ENCODE data around the gene CABLES1.

CABLES1 gene

DNA sequence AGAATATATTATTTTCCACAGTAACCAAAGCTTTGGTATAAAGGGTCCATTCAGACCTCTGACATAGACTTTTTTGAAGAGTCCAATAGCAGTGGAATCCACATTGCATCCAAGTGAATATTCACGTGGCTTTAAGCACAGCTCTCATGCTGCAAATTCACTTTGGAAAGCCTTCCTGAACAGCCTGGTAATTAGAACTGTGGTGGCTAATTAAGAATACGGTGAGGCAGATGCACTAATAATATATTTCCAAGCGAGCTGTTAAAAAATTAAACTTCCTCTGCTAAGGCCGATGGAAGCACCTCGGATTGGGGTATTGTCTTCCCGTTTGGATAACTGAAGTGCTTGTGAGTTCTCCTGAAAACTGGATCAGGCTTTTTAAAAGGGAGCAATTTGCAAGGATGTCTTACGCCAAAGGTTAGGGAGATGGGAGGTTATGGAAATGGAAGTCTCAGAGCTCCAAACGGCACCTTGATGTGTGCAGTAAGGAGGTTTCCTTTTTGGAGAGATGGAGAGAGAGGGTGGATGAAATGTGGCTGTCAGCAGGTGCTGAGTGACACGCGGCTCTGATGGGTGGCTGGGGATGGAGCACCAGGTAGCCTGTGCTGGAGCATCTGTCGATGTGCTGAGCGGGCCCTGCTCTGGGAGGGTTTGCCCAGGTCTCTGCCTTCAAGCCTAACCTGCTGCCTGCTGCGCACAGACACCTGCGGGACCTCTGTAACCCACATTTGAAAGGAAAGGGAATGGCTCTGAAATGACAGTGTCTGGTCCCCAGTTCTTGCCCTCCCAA lies 37.5 kb downstream of the CABLES1 start:
- no peak overlapping the region for H3K27ac ChIP-seq
- CTCF ChIA-PET, result no interaction called here
- POLR2A ChIA-PET (ENCODE audit: low non-redundant PET), result no interaction called here
- TF ChIP-seq, protein P1, sequence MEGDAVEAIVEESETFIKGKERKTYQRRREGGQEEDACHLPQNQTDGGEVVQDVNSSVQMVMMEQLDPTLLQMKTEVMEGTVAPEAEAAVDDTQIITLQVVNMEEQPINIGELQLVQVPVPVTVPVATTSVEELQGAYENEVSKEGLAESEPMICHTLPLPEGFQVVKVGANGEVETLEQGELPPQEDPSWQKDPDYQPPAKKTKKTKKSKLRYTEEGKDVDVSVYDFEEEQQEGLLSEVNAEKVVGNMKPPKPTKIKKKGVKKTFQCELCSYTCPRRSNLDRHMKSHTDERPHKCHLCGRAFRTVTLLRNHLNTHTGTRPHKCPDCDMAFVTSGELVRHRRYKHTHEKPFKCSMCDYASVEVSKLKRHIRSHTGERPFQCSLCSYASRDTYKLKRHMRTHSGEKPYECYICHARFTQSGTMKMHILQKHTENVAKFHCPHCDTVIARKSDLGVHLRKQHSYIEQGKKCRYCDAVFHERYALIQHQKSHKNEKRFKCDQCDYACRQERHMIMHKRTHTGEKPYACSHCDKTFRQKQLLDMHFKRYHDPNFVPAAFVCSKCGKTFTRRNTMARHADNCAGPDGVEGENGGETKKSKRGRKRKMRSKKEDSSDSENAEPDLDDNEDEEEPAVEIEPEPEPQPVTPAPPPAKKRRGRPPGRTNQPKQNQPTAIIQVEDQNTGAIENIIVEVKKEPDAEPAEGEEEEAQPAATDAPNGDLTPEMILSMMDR (conservative IDR thresholded peaks at IDR 0.05; ENCODE audit: low read depth), result no peak
- DNase-seq (ENCODE audit: low spot score), result no peak

DNA sequence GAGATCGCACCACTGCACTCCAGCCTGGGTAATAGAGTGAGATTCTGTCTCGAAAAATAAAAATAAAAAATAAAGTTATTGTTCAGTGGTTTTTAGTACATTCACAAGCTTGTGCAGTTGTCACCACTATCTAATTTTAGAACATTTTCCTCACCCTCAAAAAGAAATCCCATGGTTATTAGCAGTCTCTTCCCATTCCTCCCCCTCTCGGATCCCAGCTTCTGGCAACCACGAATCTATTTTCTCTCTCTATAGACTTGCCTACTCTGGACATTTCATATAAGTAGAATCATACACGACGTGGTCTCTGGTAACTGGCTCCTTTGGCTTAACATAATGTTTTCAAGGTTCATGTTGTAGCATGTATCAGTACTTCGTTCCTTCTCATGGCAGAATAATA lies 38.6 kb downstream of the CABLES1 start:
- ChIA-PET POLR2A (ENCODE audit: low non-redundant PET) (no interaction called here), CTCF (no interaction called here)
- DNase-seq (ENCODE audit: low spot score), result no peak
- TF ChIP-seq, protein P1 (conservative IDR thresholded peaks at IDR 0.05; ENCODE audit: low read depth), result no peak
- H3K27ac ChIP-seq, result no peak overlapping the region

DNA sequence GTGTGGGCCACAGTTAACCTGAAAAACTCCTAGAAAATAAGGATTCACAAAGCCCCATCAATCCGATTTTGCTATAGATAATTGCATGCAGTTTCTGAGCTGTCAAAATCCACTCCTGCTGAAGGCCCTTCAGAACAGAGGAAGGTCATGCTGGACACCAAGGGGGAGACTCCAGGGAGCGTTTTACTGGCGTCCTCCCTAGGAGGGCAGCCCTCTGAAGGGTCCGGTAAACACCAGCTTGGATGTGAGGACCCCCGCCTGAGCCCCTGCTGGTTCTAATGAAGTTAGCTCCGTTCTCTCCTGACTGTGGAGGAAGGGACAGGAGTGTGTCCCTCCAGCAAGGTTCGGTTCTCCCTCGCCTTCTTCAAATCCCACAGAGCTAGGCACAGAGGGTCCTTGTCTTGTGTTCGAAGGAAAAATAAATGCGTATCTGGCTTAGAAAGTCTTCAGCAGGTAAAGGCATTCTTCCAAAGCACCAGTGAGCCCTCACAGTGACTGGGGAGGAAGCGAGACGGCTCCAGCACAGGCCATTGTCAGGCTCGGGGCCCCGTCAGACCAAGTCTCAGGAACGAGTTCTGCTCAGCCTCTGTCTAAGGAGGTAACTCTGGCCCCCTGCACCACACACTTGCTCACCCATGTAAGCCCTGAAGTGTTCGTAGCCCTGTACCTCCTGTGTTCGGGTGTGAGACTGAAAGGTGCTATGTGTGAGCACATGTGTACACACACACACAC lies 41.6 kb downstream of the CABLES1 start:
- no peak for DNase-seq (ENCODE audit: low spot score)
- CTCF ChIA-PET, result no interaction called here
- no peak overlapping the region for H3K27ac ChIP-seq
- POLR2A ChIA-PET (ENCODE audit: low non-redundant PET), result no interaction called here
- TF ChIP-seq, protein P1 (conservative IDR thresholded peaks at IDR 0.05; ENCODE audit: low read depth), result no peak

DNA sequence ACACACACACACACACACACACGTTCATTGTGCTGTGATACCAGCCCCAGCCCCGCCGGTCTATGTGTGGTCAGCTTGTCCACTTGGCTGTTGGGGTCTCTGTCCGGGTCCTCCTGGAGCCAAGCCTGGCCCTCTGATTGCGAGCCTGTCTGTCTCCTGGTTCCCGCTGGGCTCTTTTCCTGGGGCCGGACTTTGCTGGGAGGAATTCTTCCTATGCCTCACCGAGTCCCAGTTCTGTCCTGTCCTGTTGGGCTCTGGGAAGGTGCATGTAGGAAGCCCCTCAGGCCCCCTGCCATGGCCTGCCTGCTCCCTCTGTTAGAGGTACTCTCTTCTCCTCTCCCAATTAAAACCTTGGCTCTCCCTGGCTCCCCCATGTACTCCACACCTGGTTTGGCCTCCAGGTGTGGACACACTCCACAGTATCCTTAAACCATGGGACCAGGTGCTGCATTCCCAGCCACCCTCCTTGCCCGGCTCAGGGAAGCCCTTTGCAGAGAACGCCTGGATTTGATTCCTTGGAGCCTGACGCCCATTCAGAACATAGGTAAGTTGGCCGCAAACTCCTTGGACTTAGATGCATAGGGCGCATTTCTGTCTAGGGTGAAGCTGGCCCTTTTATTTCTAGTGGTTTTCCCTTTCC lies 42.3 kb downstream of the CABLES1 start:
- DNase-seq (ENCODE audit: low spot score), result no peak
- CTCF ChIA-PET, result no interaction called here

DNA sequence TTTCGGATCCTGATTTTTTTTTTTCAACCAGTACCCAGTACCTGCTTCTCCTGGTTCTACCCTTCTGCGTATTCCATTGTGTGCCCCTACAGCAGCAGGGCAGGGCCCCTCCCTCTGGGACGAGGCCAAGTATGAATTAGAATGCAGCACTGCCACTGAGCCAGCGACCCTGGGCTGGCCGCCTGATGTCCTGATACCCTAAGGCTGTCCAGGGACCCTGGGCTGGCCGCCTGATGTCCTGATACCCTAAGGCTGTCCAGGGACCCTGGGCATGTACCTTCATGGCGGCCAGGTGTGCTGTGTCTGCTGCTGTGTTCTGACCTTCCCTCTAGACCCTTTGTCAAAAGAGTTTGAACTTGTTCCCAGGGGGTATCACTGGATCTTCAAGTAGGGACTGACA lies 42.9 kb downstream of the CABLES1 start:
- H3K27ac ChIP-seq, result no peak overlapping the region
- TF ChIP-seq, protein P1 (conservative IDR thresholded peaks at IDR 0.05; ENCODE audit: low read depth), result no peak
- no peak for DNase-seq (ENCODE audit: low spot score)
- CTCF ChIA-PET, result no interaction called here
- POLR2A ChIA-PET (ENCODE audit: low non-redundant PET), result no interaction called here

More for the DNA sequence above, 42.3 kb downstream of the CABLES1 start:
- H3K27ac ChIP-seq, result no peak overlapping the region
- POLR2A ChIA-PET (ENCODE audit: low non-redundant PET), result no interaction called here
- TF ChIP-seq, protein P1 (conservative IDR thresholded peaks at IDR 0.05; ENCODE audit: low read depth), result no peak

DNA sequence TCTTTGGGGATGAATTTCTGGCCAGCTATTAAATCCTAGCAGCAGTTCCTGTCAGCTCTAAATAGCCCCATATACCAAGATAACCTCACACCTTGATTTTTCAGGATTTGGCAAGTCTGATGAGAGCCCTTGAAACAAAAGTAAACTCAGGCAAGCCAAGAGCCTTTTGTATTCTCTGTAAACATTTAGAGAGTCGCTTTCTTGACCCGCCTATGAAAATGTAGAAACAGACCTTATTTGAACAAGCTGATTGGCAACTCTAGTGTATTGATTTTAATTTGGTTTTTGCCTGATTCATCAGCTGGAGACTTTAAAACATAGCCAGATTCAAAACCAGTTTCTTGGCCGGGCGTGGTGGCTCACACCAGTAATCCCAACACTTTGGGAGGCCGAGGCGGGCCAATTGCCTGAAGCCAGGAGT lies 43.4 kb downstream of the CABLES1 start:
- no peak for DNase-seq (ENCODE audit: low spot score)
- CTCF ChIA-PET, result no interaction called here
- H3K27ac ChIP-seq, result no peak overlapping the region
- TF ChIP-seq, protein P1 (conservative IDR thresholded peaks at IDR 0.05; ENCODE audit: low read depth), result no peak
- POLR2A ChIA-PET (ENCODE audit: low non-redundant PET), result no interaction called here
